Glomerular endothelial cell (primary cell): ENCODE data around the gene BAG3. TPM values are rescaled to one million over a fixed set of nuclear protein-coding genes. Genes with fewer than 3 reads are reported as not detected.

ENCODE experiments used
- DNase-seq: peaks from one replicate; pipeline ENCODE4 v3.0.0-alpha.2; 2011; ENCODE audit warnings: low read depth, low spot score; ENCODE audit errors: extremely low read depth
- total RNA-seq: library from RNA; depleted of rRNA; stranded (reverse); fragments of >200 nt; gene quantifications from 2 replicates; pipeline ENCODE4 v1.2.3, GENCODE V29; 2015

BAG3 gene
- total RNA-seq, 1 donor from 2014 or later, result 77.7 TPM

- DNase-seq, result no peak
Observed at GRCh38 chr10:119665901-119666708, 14.9 kb downstream of the BAG3 start.

GRCh38 chr10:119666709-119667004, 15.5 kb downstream of the BAG3 start:
- no peak for DNase-seq

- DNase-seq, result no peak
Observed at GRCh38 chr10:119667562-119668328, 16.6 kb downstream of the BAG3 start.

GRCh38 chr10:119668461-119668860, 17.3 kb downstream of the BAG3 start:
- no peak for DNase-seq

GRCh38 chr10:119669331-119669730, 18.2 kb downstream of the BAG3 start:
- no peak for DNase-seq

GRCh38 chr10:119669975-119670640, 18.9 kb downstream of the BAG3 start:
- no peak for DNase-seq

- no peak for DNase-seq
Observed at GRCh38 chr10:119670717-119671116, 19.5 kb downstream of the BAG3 start.

- no peak for DNase-seq
Observed at GRCh38 chr10:119671381-119671780, 20.2 kb downstream of the BAG3 start.

- DNase-seq, result no peak
Observed at GRCh38 chr10:119672291-119672690, 21.1 kb downstream of the BAG3 start.

- DNase-seq, result no peak
Observed at GRCh38 chr10:119673271-119673670, 22.1 kb downstream of the BAG3 start.

- DNase-seq, result no peak
Observed at GRCh38 chr10:119675483-119676170, 24.4 kb downstream of the BAG3 start.

GRCh38 chr10:119677126-119677525, 25.9 kb downstream of the BAG3 start:
- no peak for DNase-seq

GRCh38 chr10:119677904-119678755, 26.9 kb downstream of the BAG3 start:
- DNase-seq, result no peak

GRCh38 chr10:119679480-119679829, 28.3 kb downstream of the BAG3 start:
- no peak for DNase-seq

GRCh38 chr10:119680050-119680449, 28.9 kb downstream of the BAG3 start:
- no peak for DNase-seq

GRCh38 chr10:119680650-119681081, 29.5 kb downstream of the BAG3 start:
- no peak for DNase-seq

GRCh38 chr10:119686465-119687191, 35.4 kb downstream of the BAG3 start:
- DNase-seq, result peak; percentile 90

- no peak for DNase-seq
Observed at GRCh38 chr10:119687192-119688032, 36.2 kb downstream of the BAG3 start.
